ENCODE measurements around the gene ZNF354B.
"Not testable (repeated sequence)": the region's sequence is repeated elsewhere in the genome, so short reads cannot be mapped to it uniquely, and the experiment has no call there.

Gene ZNF354B

DNA sequence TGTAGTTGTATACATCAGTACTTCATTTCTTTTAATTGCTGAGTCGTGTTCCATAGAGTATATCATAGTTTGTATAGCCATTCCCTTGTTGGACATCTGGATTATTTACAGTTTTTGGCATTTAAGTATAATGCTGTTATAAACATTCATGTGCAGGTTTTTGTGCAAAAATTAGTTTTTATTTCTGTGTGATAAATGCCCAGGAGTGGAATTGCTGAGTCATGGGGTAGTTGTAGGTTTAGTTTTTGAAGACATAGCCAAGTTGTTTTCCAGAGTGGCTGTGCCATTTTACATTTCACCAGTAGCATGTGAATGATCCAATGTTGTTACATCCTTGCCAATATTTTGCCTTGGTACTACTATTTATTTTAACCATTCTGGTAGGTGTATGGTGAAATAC, 12.5 kb downstream of the ZNF354B start:
- Histone ChIP-seq H3K4me3 (ENCODE audit: low read length in 2 of 2) (no peak overlapping the region), H3K36me3 (ENCODE audit: control insufficient read depth in 2 of 2, insufficient read depth in 2 of 2, low read length in 2 of 2) (peaks cover 56 to 71% of the 10 kb centered on the region in 2 donors), H3K4me1 (ENCODE audit: control insufficient read depth in 2 of 2, insufficient read depth in 2 of 2, low read length in 2 of 2) (no peaks in the 10 kb centered on the region), H3K9me3 (ENCODE audit: control insufficient read depth in 2 of 2, low read length in 2 of 2) (peaks cover 15 to 35% of the 10 kb centered on the region in 2 donors), H3K27ac (ENCODE audit: low read depth in 2 of 2, low read length in 2 of 2) (no peak overlapping the region), H3K27me3 (ENCODE audit: control insufficient read depth in 2 of 2, insufficient read depth in 2 of 2, low read length in 2 of 2) (no peaks in the 10 kb centered on the region), H3K9ac (ENCODE audit: low read depth in 1 of 2, low read length in 2 of 2) (no peak overlapping the region)

GRCh38 chr5:178883115-178883694, 23.5 kb downstream of the ZNF354B start:
- not testable (repeated sequence) for H3K4me1 ChIP-seq (ENCODE audit: control insufficient read depth in 2 of 2, insufficient read depth in 2 of 2, low read length in 2 of 2); H3K4me3 ChIP-seq (ENCODE audit: low read length in 2 of 2); H3K27me3 ChIP-seq (ENCODE audit: control insufficient read depth in 2 of 2, insufficient read depth in 2 of 2, low read length in 2 of 2); H3K27ac ChIP-seq (ENCODE audit: low read depth in 2 of 2, low read length in 2 of 2); H3K9ac ChIP-seq (ENCODE audit: low read depth in 1 of 2, low read length in 2 of 2)
- H3K36me3 ChIP-seq (ENCODE audit: control insufficient read depth in 2 of 2, insufficient read depth in 2 of 2, low read length in 2 of 2) = peaks cover 26 to 53% of the 10 kb centered on the region in 2 donors
- H3K9me3 ChIP-seq (ENCODE audit: control insufficient read depth in 2 of 2, low read length in 2 of 2) = peaks cover 40 to 53% of the 10 kb centered on the region in 2 donors

- Histone ChIP-seq H3K9me3 (ENCODE audit: control insufficient read depth in 2 of 2, low read length in 2 of 2) (peaks cover 40 to 52% of the 10 kb centered on the region in 2 donors), H3K27ac (ENCODE audit: low read depth in 2 of 2, low read length in 2 of 2) (no peak overlapping the region), H3K36me3 (ENCODE audit: control insufficient read depth in 2 of 2, insufficient read depth in 2 of 2, low read length in 2 of 2) (peaks cover 26 to 55% of the 10 kb centered on the region in 2 donors), H3K4me3 (ENCODE audit: low read length in 2 of 2) (no peak overlapping the region), H3K4me1 (ENCODE audit: control insufficient read depth in 2 of 2, insufficient read depth in 2 of 2, low read length in 2 of 2) (no peaks in the 10 kb centered on the region), H3K27me3 (ENCODE audit: control insufficient read depth in 2 of 2, insufficient read depth in 2 of 2, low read length in 2 of 2) (no peaks in the 10 kb centered on the region), H3K9ac (ENCODE audit: low read depth in 1 of 2, low read length in 2 of 2) (no peak overlapping the region)
These were observed 24.2 kb downstream of the ZNF354B start for GRCh38 chr5:178883815-178884430.

DNA sequence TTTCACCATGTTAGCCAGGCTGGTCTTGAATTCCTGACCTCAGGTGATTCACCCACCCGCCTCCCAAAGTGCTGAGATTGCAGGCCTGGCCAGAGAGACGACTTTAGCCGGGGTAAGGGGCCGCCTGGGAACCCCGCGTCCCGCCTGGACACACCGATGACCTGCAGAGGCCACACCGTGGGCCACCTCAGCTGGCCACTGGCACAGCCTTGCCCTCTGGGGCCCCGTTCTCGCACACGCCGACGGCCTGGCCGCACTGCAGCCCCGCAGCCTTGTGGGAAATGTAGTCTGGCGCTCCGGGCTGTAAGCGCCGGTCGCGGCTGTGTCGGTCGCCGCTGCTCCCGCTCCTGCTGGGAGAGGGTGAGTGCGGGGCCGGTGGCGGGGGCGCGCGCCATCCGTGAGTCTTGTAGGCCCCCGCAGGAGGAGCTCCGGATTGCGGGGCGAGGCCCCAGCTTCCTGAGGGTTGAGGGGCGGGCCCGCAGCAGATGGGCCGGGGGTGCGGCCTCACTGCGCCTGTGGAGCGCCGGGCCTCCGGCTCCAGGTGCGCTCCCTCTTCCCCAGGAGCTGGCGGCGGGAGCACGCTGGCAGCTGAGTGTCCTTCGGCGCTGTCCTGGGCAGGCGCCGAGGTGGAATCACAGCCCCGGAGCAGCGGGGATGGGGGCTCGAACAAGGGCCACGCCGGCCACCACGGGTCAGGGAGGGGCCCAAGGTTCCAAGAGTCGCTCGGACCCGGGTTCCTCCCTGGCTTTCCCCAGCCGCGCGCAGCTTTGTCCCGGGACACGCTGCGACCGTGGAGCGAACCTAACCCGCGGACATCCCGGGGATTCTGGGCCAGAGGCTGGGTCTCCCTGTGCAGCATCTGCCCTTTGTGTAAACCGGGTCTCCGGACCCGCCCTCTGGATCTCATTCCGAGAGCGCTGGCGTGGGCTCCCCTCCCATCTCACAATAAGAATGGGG, 36.1 kb downstream of the ZNF354B start, which contains the start of gene ZFP2:
Gene ZFP2 (plus strand): TSS at position 299 of the 957 bp plus-strand sequence. CDS start 35,401 bp downstream, outside the sequence.
- Histone ChIP-seq H3K4me1 (ENCODE audit: control insufficient read depth in 2 of 2, insufficient read depth in 2 of 2, low read length in 2 of 2) (no peaks in the 10 kb centered on the region), H3K4me3 (ENCODE audit: low read length in 2 of 2) (peak within 1 kb of the TSS; percentile 68 to 74), H3K36me3 (ENCODE audit: control insufficient read depth in 2 of 2, insufficient read depth in 2 of 2, low read length in 2 of 2) (no peaks in the 10 kb centered on the region), H3K27me3 (ENCODE audit: control insufficient read depth in 2 of 2, insufficient read depth in 2 of 2, low read length in 2 of 2) (no peaks in the 10 kb centered on the region), H3K9ac (ENCODE audit: low read depth in 1 of 2, low read length in 2 of 2) (peak within 1 kb of the TSS; percentile 70 to 74), H3K27ac (ENCODE audit: low read depth in 2 of 2, low read length in 2 of 2) (peak within 1 kb of the TSS in 1 of 2 donors; percentile 23), H3K9me3 (ENCODE audit: control insufficient read depth in 2 of 2, low read length in 2 of 2) (no peaks in the 10 kb centered on the region)

DNA sequence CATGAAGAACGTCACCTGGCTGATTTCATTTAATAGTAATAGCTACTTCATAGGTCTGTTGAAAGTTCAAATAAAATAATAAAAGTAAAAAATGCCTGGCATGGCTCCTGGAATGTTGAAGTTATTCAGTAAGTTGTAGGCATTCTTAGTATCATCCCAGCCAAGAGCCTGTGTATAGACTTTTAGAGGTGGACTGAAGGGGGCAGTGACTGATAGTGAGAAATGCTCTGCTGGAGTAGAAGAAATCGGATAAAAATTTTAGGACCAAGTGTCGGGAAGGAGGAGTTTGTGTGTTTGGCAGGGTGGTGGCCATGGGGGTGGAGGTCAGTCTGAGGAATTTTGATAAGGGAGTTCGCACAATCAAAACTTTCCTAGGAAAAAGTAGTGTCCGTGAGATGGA, 39.5 kb downstream of the ZNF354B start:
- H3K4me3 ChIP-seq (ENCODE audit: low read length in 2 of 2) = no peak overlapping the region
- H3K27me3 ChIP-seq (ENCODE audit: control insufficient read depth in 2 of 2, insufficient read depth in 2 of 2, low read length in 2 of 2) = no peaks in the 10 kb centered on the region
- H3K27ac ChIP-seq (ENCODE audit: low read depth in 2 of 2, low read length in 2 of 2) = no peak overlapping the region
- H3K9me3 ChIP-seq (ENCODE audit: control insufficient read depth in 2 of 2, low read length in 2 of 2) = peaks cover 0 to 5% of the 10 kb centered on the region in 2 donors
- H3K9ac ChIP-seq (ENCODE audit: low read depth in 1 of 2, low read length in 2 of 2) = no peak overlapping the region
- no peaks in the 10 kb centered on the region for H3K4me1 ChIP-seq (ENCODE audit: control insufficient read depth in 2 of 2, insufficient read depth in 2 of 2, low read length in 2 of 2)
- no peaks in the 10 kb centered on the region for H3K36me3 ChIP-seq (ENCODE audit: control insufficient read depth in 2 of 2, insufficient read depth in 2 of 2, low read length in 2 of 2)

DNA sequence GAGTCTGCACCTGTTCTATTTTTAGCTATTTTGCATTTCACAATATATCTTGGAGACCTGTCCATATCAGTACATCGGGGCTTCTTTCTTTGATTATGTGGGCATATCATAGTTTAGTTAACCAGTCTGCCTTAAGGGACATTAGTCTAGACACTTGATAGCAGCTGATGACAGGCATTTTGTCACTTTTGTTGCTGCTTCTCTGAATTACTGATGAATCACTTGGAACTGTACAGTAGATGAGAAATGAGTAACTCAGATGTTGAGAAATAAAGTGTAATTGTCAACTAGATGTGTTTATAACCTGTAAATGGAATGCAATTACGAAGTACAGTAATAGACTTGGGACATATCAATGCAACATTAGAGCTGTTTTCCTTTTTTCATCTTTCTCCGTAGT, 43.1 kb downstream of the ZNF354B start:
- Histone ChIP-seq H3K36me3 (ENCODE audit: control insufficient read depth in 2 of 2, insufficient read depth in 2 of 2, low read length in 2 of 2) (no peaks in the 10 kb centered on the region), H3K27me3 (ENCODE audit: control insufficient read depth in 2 of 2, insufficient read depth in 2 of 2, low read length in 2 of 2) (no peaks in the 10 kb centered on the region), H3K4me1 (ENCODE audit: control insufficient read depth in 2 of 2, insufficient read depth in 2 of 2, low read length in 2 of 2) (no peaks in the 10 kb centered on the region), H3K9ac (ENCODE audit: low read depth in 1 of 2, low read length in 2 of 2) (no peak overlapping the region), H3K4me3 (ENCODE audit: low read length in 2 of 2) (no peak overlapping the region), H3K9me3 (ENCODE audit: control insufficient read depth in 2 of 2, low read length in 2 of 2) (peaks cover 0 to 8% of the 10 kb centered on the region in 2 donors), H3K27ac (ENCODE audit: low read depth in 2 of 2, low read length in 2 of 2) (no peak overlapping the region)

- no peak overlapping the region for H3K9ac ChIP-seq (ENCODE audit: low read depth in 1 of 2, low read length in 2 of 2)
- no peaks in the 10 kb centered on the region for H3K27me3 ChIP-seq (ENCODE audit: control insufficient read depth in 2 of 2, insufficient read depth in 2 of 2, low read length in 2 of 2)
- no peak overlapping the region for H3K4me3 ChIP-seq (ENCODE audit: low read length in 2 of 2)
- H3K27ac ChIP-seq (ENCODE audit: low read depth in 2 of 2, low read length in 2 of 2) = no peak overlapping the region
- peaks cover 62 to 63% of the 10 kb centered on the region in 2 donors for H3K9me3 ChIP-seq (ENCODE audit: control insufficient read depth in 2 of 2, low read length in 2 of 2)
- peaks cover 0 to 7% of the 10 kb centered on the region in 2 donors for H3K36me3 ChIP-seq (ENCODE audit: control insufficient read depth in 2 of 2, insufficient read depth in 2 of 2, low read length in 2 of 2)
- H3K4me1 ChIP-seq (ENCODE audit: control insufficient read depth in 2 of 2, insufficient read depth in 2 of 2, low read length in 2 of 2) = no peaks in the 10 kb centered on the region
These were observed 72.3 kb downstream of the ZNF354B start for GRCh38 chr5:178931846-178932760.
